CD4-positive, alpha-beta T cell treated with Interleukin-2 at 100 ng/mL for 4 hours (primary cell): Measurements from ENCODE around the gene PODNL1.
A peak's percentile ranks its signal among the peaks of the same experiment; 100 is the strongest.
"Not testable (repeated sequence)": the region's sequence is repeated elsewhere in the genome, so short reads cannot be mapped to it uniquely, and the experiment has no call there.

ENCODE experiments used
- DNase-seq: peaks from one replicate; pipeline ENCODE4 v3.0.0-alpha.2; 2020; ENCODE audit warnings: low spot score

Gene PODNL1

GRCh38 chr19:13972368-13973155 lies 34.3 kb upstream of the PODNL1 start:
- DNase-seq: no peak

GRCh38 chr19:13971868-13972267 lies 33.7 kb upstream of the PODNL1 start:
- DNase-seq: not testable (repeated sequence)

GRCh38 chr19:13969897-13970296 lies 31.7 kb upstream of the PODNL1 start:
- no peak for DNase-seq

- DNase-seq: no peak
Measured at GRCh38 chr19:13968999-13969398, 30.8 kb upstream of the PODNL1 start.

GRCh38 chr19:13968383-13968935 lies 30.2 kb upstream of the PODNL1 start:
- DNase-seq: no peak

- DNase-seq: not testable (repeated sequence)
Measured at GRCh38 chr19:13967206-13967605, 29.0 kb upstream of the PODNL1 start.

GRCh38 chr19:13966684-13967128 lies 28.5 kb upstream of the PODNL1 start:
- no peak for DNase-seq

GRCh38 chr19:13965926-13966683 lies 27.9 kb upstream of the PODNL1 start:
- DNase-seq: no peak

GRCh38 chr19:13965377-13965896 lies 27.2 kb upstream of the PODNL1 start:
- no peak for DNase-seq

GRCh38 chr19:13964776-13965175 lies 26.6 kb upstream of the PODNL1 start:
- DNase-seq: no peak

GRCh38 chr19:13963603-13964105 lies 25.4 kb upstream of the PODNL1 start:
- DNase-seq: no peak

- DNase-seq: no peak
Measured at GRCh38 chr19:13962699-13963602, 24.7 kb upstream of the PODNL1 start.

GRCh38 chr19:13961826-13962698 lies 23.8 kb upstream of the PODNL1 start:
- no peak for DNase-seq

GRCh38 chr19:13960863-13961784 lies 22.9 kb upstream of the PODNL1 start:
- no peak for DNase-seq

GRCh38 chr19:13959962-13960862 lies 22.0 kb upstream of the PODNL1 start:
- DNase-seq: peak; percentile 25

- no peak for DNase-seq
Measured at GRCh38 chr19:13959141-13959961, 21.1 kb upstream of the PODNL1 start.

- DNase-seq: no peak
Measured at GRCh38 chr19:13958043-13958442, 19.8 kb upstream of the PODNL1 start.
